HG03460 (cell line): ENCODE data around the gene ACTR5.
A peak's percentile ranks its signal among the peaks of the same experiment; 100 is the strongest.

Experiments
- ATAC-seq: cut with Tn5 transposase; IDR thresholded peaks from one replicate; pipeline ENCODE4 v1.9.1; 2021; ENCODE audit not compliant: unreplicated experiment

Gene ACTR5

GRCh38 chr20:38728911-38729642 lies 19.2 kb upstream of the ACTR5 start:
- no peak for ATAC-seq

GRCh38 chr20:38729767-38730166 lies 18.5 kb upstream of the ACTR5 start:
- no peak for ATAC-seq

- ATAC-seq, result no peak
Observed at GRCh38 chr20:38730167-38730988, 17.9 kb upstream of the ACTR5 start.

- ATAC-seq, result no peak
Observed at GRCh38 chr20:38730989-38731737, 17.1 kb upstream of the ACTR5 start.

GRCh38 chr20:38731738-38732113 lies 16.5 kb upstream of the ACTR5 start:
- ATAC-seq, result no peak

- no peak for ATAC-seq
Observed at GRCh38 chr20:38732981-38733380, 15.3 kb upstream of the ACTR5 start.

GRCh38 chr20:38735172-38735571 lies 13.1 kb upstream of the ACTR5 start:
- no peak for ATAC-seq

- ATAC-seq, result no peak
Observed at GRCh38 chr20:38737887-38738286, 10.4 kb upstream of the ACTR5 start.

GRCh38 chr20:38745757-38746156 lies 2.5 kb upstream of the ACTR5 start:
- no peak for ATAC-seq

- ATAC-seq, result no peak
Observed at GRCh38 chr20:38747495-38748096, 664 bp upstream of the ACTR5 start.

GRCh38 chr20:38748861-38749149 lies 545 bp downstream of the ACTR5 start:
- ATAC-seq, result peak; percentile 30

- no peak for ATAC-seq
Observed at GRCh38 chr20:38751360-38751976, 3.2 kb downstream of the ACTR5 start.

- ATAC-seq, result no peak
Observed at GRCh38 chr20:38752029-38752428, 3.8 kb downstream of the ACTR5 start.

- ATAC-seq, result no peak
Observed at GRCh38 chr20:38754924-38755323, 6.7 kb downstream of the ACTR5 start.

GRCh38 chr20:38755324-38755910 lies 7.2 kb downstream of the ACTR5 start:
- no peak for ATAC-seq

GRCh38 chr20:38757145-38757775 lies 9.0 kb downstream of the ACTR5 start:
- no peak for ATAC-seq

GRCh38 chr20:38759106-38759505 lies 10.8 kb downstream of the ACTR5 start:
- ATAC-seq, result no peak

GRCh38 chr20:38760978-38761377 lies 12.7 kb downstream of the ACTR5 start:
- ATAC-seq, result no peak

- ATAC-seq, result no peak
Observed at GRCh38 chr20:38762174-38762573, 13.9 kb downstream of the ACTR5 start.

GRCh38 chr20:38763616-38764015 lies 15.4 kb downstream of the ACTR5 start:
- ATAC-seq, result no peak
